H1 (cell line): ENCODE data around the gene PLEK. TPM values are rescaled to one million over a fixed set of nuclear protein-coding genes. Genes with fewer than 3 reads are reported as not detected.

Source experiments
- CTCF ChIA-PET: fragments of 300-600 bp; sonication (Branson Sonifier 250); formaldehyde crosslinking; loops from one replicate; lab custom pipeline; 2021; ENCODE audit not compliant: partially characterized antibody; lab: Charles Lee
- POLR2A ChIA-PET: fragments of 300-600 bp; sonication (Branson Sonifier 250); formaldehyde crosslinking; loops from one replicate; lab custom pipeline; 2021; ENCODE audit warnings: inconsistent platforms; ENCODE audit not compliant: partially characterized antibody; lab: Charles Lee
- DNase-seq, 2 experiments: peaks; one replicate each; pipeline versions ENCODE4 v3.0.0 to v3.0.0-alpha.2; 2010 to 2022; ENCODE audit warnings: low spot score in 2 of 2, low read depth in 1 of 2, mixed read lengths in 1 of 2
- FAIRE-seq: peaks from 2 replicates; lab custom pipeline; 2011; peaks lifted over from hg19 to GRCh38; lab: Jason Lieb, UNC
- H2AFZ ChIP-seq: 2 replicates; pipeline ENCODE4 v1.8.1; 2012; ENCODE audit warnings: low read length, inconsistent platforms
- H2AK5ac ChIP-seq: 2 replicates; pipeline ENCODE4 v1.6.1; 2013; ENCODE audit warnings: low read depth, low read length
- H2BK120ac ChIP-seq: replicated peaks from 2 replicates; pipeline ENCODE3; 2013; ENCODE audit warnings: low read depth, low read length, inconsistent platforms
- H2BK12ac ChIP-seq: 2 replicates; pipeline ENCODE4 v1.6.1; 2013; ENCODE audit warnings: low read depth, low read length
- H2BK15ac ChIP-seq: 2 replicates; pipeline ENCODE4 v1.6.1; 2013; ENCODE audit warnings: low read length
- H2BK20ac ChIP-seq: 2 replicates; pipeline ENCODE4 v1.6.1; 2013; ENCODE audit warnings: low read length
- H2BK5ac ChIP-seq: 2 replicates; pipeline ENCODE4 v1.6.1; 2013; ENCODE audit warnings: low read depth, low read length
- H3K14ac ChIP-seq: 2 replicates; pipeline ENCODE4 v1.6.1; 2013; ENCODE audit warnings: inconsistent platforms; ENCODE audit not compliant: insufficient read length
- H3K18ac ChIP-seq: 2 replicates; pipeline ENCODE4 v1.6.1; 2013; ENCODE audit warnings: low read length; ENCODE audit errors: extremely low read depth
- H3K23ac ChIP-seq: 2 replicates; pipeline ENCODE4 v1.6.1; 2013; ENCODE audit warnings: inconsistent platforms; ENCODE audit not compliant: insufficient read length
- H3K23me2 ChIP-seq: 2 replicates; pipeline ENCODE4 v1.6.1; 2013; ENCODE audit warnings: low read depth, low read length
- H3K27ac ChIP-seq: 2 replicates; pipeline ENCODE4 v1.6.1; 2011; ENCODE audit warnings: low read depth, low read length, inconsistent platforms
- H3K27me3 ChIP-seq, 4 experiments: replicated peaks in 1 of 4; 1 replicate in 1 of 4; 2 replicates in 3 of 4; pipeline versions ENCODE4 v1.6.1 to v1.8.1; 2011 to 2013; ENCODE audit warnings: low read length in 3 of 4, mild to moderate bottlenecking in 3 of 4, inconsistent platforms in 2 of 4, mixed read lengths in 2 of 4, moderate library complexity in 1 of 4; ENCODE audit not compliant: control insufficient read depth in 3 of 4, insufficient read depth in 3 of 4; ENCODE audit errors: extremely low read depth in 1 of 4
- H3K36me3 ChIP-seq, 4 experiments: 2 replicates each; pipeline versions ENCODE4 v1.6.1 to v1.8.1; 2011 to 2013; ENCODE audit warnings: mild to moderate bottlenecking in 4 of 4, low read length in 3 of 4, moderate library complexity in 2 of 4, control low read depth in 1 of 4, inconsistent platforms in 1 of 4; ENCODE audit not compliant: insufficient read depth in 4 of 4, control insufficient read depth in 2 of 4
- H3K4ac ChIP-seq: replicated peaks from 2 replicates; pipeline ENCODE3; 2013; ENCODE audit warnings: low read length, low read depth, mixed read lengths, inconsistent platforms; ENCODE audit not compliant: insufficient read length
- H3K4me1 ChIP-seq, 4 experiments: replicated peaks in 1 of 4; 1 replicate in 1 of 4; 2 replicates in 3 of 4; pipeline versions ENCODE4 v1.6.1 to v1.8.1; 2011 to 2013; ENCODE audit warnings: low read length in 3 of 4, inconsistent platforms in 2 of 4, mixed read lengths in 1 of 4; ENCODE audit not compliant: insufficient read depth in 4 of 4, control insufficient read depth in 3 of 4
- H3K4me2 ChIP-seq, 2 experiments: 2 replicates each; pipeline versions ENCODE4 v1.6.1 to v1.8.1; 2011 to 2013; ENCODE audit warnings: low read depth in 2 of 2, low read length in 2 of 2, control low read depth in 1 of 2, inconsistent platforms in 1 of 2, mild to moderate bottlenecking in 1 of 2; ENCODE audit not compliant: insufficient read depth in 1 of 2
- H3K4me3 ChIP-seq, 4 experiments: fragments of 200-600, 300-600 bp in 1 of 4; sonication (generic), shearing (Covaris generic), sonication (Bioruptor Twin) in 1 of 4; 2 replicates each; pipeline versions ENCODE4 v1.5.1 to v1.8.1; 2011 to 2016; ENCODE audit warnings: low read length in 4 of 4, low read depth in 3 of 4, control low read depth in 2 of 4, inconsistent platforms in 2 of 4, mild to moderate bottlenecking in 2 of 4, mixed read lengths in 1 of 4, moderate library complexity in 1 of 4; ENCODE audit not compliant: insufficient read depth in 2 of 4; ENCODE audit errors: extremely low read depth in 1 of 4
- H3K56ac ChIP-seq: replicated peaks from 2 replicates; pipeline ENCODE3; 2013; ENCODE audit warnings: low read depth, mild to moderate bottlenecking, mixed read lengths, low read length, inconsistent platforms; ENCODE audit not compliant: insufficient read length
- H3K79me1 ChIP-seq: 2 replicates; pipeline ENCODE4 v1.6.1; 2013; ENCODE audit warnings: low read depth, low read length, control low read depth
- H3K79me2 ChIP-seq, 2 experiments: 2 replicates each; pipeline versions ENCODE4 v1.6.1 to v1.8.1; 2012 to 2013; ENCODE audit warnings: low read length in 2 of 2, mild to moderate bottlenecking in 2 of 2, inconsistent platforms in 1 of 2; ENCODE audit not compliant: insufficient read depth in 2 of 2, control insufficient read depth in 1 of 2
- H3K9ac ChIP-seq, 4 experiments: replicated peaks in 1 of 4; 1 replicate in 1 of 4; 2 replicates in 3 of 4; pipeline versions ENCODE4 v1.6.1 to v1.8.1; 2011 to 2013; ENCODE audit warnings: low read depth in 3 of 4, low read length in 3 of 4, control low read depth in 2 of 4, mild to moderate bottlenecking in 2 of 4, moderate library complexity in 2 of 4, inconsistent platforms in 1 of 4; ENCODE audit errors: extremely low read depth in 1 of 4
- H3K9me3 ChIP-seq, 2 experiments: 2 replicates each; pipeline versions ENCODE4 v1.6.1 to v1.8.1; 2012 to 2013; ENCODE audit warnings: mild to moderate bottlenecking in 2 of 2, moderate library complexity in 2 of 2, control low read depth in 1 of 2, inconsistent platforms in 1 of 2, low read depth in 1 of 2, low read length in 1 of 2, mixed read lengths in 1 of 2; ENCODE audit not compliant: insufficient read depth in 2 of 2
- H4K20me1 ChIP-seq, 2 experiments: replicated peaks in 1 of 2; 2 replicates each; pipeline versions ENCODE3 to v1.8.1; 2011 to 2013; ENCODE audit warnings: inconsistent platforms in 2 of 2, low read length in 2 of 2, mild to moderate bottlenecking in 1 of 2; ENCODE audit not compliant: insufficient read depth in 2 of 2, control insufficient read depth in 1 of 2
- H4K5ac ChIP-seq: 2 replicates; pipeline ENCODE4 v1.6.1; 2013; ENCODE audit warnings: low read length, low read depth, mixed read lengths, inconsistent platforms; ENCODE audit not compliant: insufficient read length
- H4K8ac ChIP-seq: 2 replicates; pipeline ENCODE4 v1.8.0; 2013; ENCODE audit warnings: mild to moderate bottlenecking, moderate library complexity, low read length, inconsistent platforms; ENCODE audit not compliant: insufficient read depth; ENCODE audit errors: extremely low read depth
- H4K91ac ChIP-seq: replicated peaks from 2 replicates; pipeline ENCODE3; 2013; ENCODE audit warnings: low read length, mixed read lengths, inconsistent platforms; ENCODE audit not compliant: insufficient read length
- ASH2L ChIP-seq: fragments of 200-600, 300-600 bp; sonication (generic); IDR thresholded peaks from one replicate; pipeline ENCODE4 v1.7.1; 2017; ENCODE audit warnings: low read length
- CEBPB ChIP-seq: IDR thresholded peaks from 2 replicates; pipeline ENCODE4 v1.6.1; 2012; ENCODE audit warnings: low read depth, low read length
- CREB1 ChIP-seq: IDR thresholded peaks from 2 replicates; pipeline ENCODE4 v1.6.1; 2012; ENCODE audit warnings: inconsistent platforms
- EGR1 ChIP-seq: IDR thresholded peaks from 2 replicates; pipeline ENCODE4 v1.6.1; 2011; ENCODE audit warnings: low read depth, low read length, borderline replicate concordance
- EZH2 ChIP-seq: fragments of 200-600 bp; sonication (generic); IDR thresholded peaks from 2 replicates; pipeline ENCODE4 v1.7.1; 2012; ENCODE audit warnings: low read depth, mild to moderate bottlenecking, moderate library complexity, low read length, inconsistent platforms; ENCODE audit not compliant: severe bottlenecking
- MAFK ChIP-seq: IDR thresholded peaks from 2 replicates; pipeline ENCODE4 v1.6.1; 2012; ENCODE audit warnings: low read depth, mild to moderate bottlenecking, improper control_type of control experiment, low read length
- NANOG ChIP-seq: IDR thresholded peaks from 2 replicates; pipeline ENCODE4 v1.6.1; 2011; ENCODE audit warnings: low read length, low read depth, mild to moderate bottlenecking, inconsistent platforms; ENCODE audit not compliant: insufficient read depth, poor library complexity, severe bottlenecking
- SUZ12 ChIP-seq: fragments of 200-600 bp; sonication (generic); IDR thresholded peaks from 2 replicates; pipeline ENCODE4 v1.6.1; 2012; ENCODE audit warnings: mild to moderate bottlenecking, inconsistent platforms, low read length, moderate library complexity, mixed read lengths
- WGBS, 2 experiments: shearing (Covaris generic) in 1 of 2; methylation state at CpG; one replicate each; pipeline versions ENCODE4 v1.1.6 to v1.1.7; 2013 to 2015; ENCODE audit warnings: low lambda C conversion rate in 2 of 2, mixed read lengths in 2 of 2, inconsistent platforms in 1 of 2, low coverage in 1 of 2, missing lambda C conversion rate in 1 of 2; ENCODE audit not compliant: insufficient replicate concordance in 2 of 2, insufficient coverage in 1 of 2, insufficient read length in 1 of 2; ENCODE audit errors: extremely low coverage in 1 of 2, missing lambda C conversion rate in 1 of 2; 5-methylcytosine and 5-hydroxymethylcytosine counted together
- polyA plus RNA-seq, 7 experiments: library from polyadenylated mRNA; depleted of rRNA in 3 of 7; stranded (reverse) in 5 of 7; unstranded in 2 of 7; fragments of >200 nt in 5 of 7; fragments of 200-250 nt in 2 of 7; gene quantifications; 1 replicate in 5 of 7; 2 replicates in 1 of 7; 4 replicates in 1 of 7; pipeline versions ENCODE4 v1.2.1 to v1.2.3, GENCODE V29; 2011 to 2013; ENCODE audit warnings: missing spikeins in 2 of 7, mixed read lengths in 2 of 7
- total RNA-seq: library from RNA; stranded (reverse); fragmentation: NEBNext Ultra II Directional; extraction: Animal tissue kit (Norgen Biotek cat#: 25700); gene quantifications from 2 replicates; pipeline ENCODE4 v1.2.1, GENCODE V29; 2021

The PLEK gene
- total and polyA plus RNA-seq, 2 of the 8 experiments (the other 6 are each of a cell fraction or from before 2014, with no cell fraction given), result not detected

DNA sequence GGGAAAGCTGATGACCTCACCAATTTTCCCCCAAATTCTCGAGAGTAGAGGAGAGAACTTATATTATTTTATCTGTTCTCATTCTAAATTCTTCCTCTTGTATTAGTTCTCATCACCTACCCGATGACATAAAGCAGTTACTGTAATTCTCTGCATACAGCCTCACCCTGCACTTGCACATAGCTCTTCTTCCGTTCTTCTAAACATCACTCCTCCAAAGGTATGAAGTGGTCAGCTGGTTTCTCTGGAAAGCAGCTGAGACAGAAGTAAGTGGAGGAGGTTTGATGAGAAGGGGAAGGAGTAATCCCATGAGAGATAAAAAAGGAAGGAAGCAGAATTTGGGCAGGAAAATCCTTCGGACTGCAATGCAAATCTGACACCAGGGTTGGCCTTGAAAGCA is 63.0 kb downstream of the PLEK start:
- Histone ChIP-seq H2BK5ac (no peak overlapping the region), H3K4me3 (no peak overlapping the region), H3K23me2 (no peaks in the 10 kb centered on the region), H3K9me3 (peaks cover 0 to 1% of the 10 kb centered on the region in 2 experiments; a peak in 1 of 4 replicates), H3K27me3 (no peaks in the 10 kb centered on the region), H3K4me2 (no peak overlapping the region), H3K18ac (no peak overlapping the region), H3K14ac (no peak overlapping the region), H2AFZ (no peak overlapping the region), H3K36me3 (no peaks in the 10 kb centered on the region), H3K9ac (no peak overlapping the region), H4K8ac (no peak overlapping the region), H2BK120ac (no peak overlapping the region), H4K20me1 (no peaks in the 10 kb centered on the region), H3K79me2 (no peaks in the 10 kb centered on the region)
- 88% methylated on average over 4 of the region's 4 CpGs; no CpG with 5 or more reads in 1 of the 2 experiments for WGBS, 2 experiments
- CTCF ChIA-PET, result interaction anchor here (4.2 kb wide), 1 partner anchor 13 kb away, joined by 16 read pairs; no protein-coding TSS in a partner anchor
- POLR2A ChIA-PET, result no interaction called here
- TF ChIP-seq EGR1 (no peak), MAFK (no peak), CEBPB (no peak), EZH2 (no peak), SUZ12 (no peak), ASH2L (no peak), NANOG (no peak), CREB1 (no peak)
- TF ChIP-seq, all 59 proteins: peak for 0
- FAIRE-seq, result no peak
- Histone ChIP-seq H3K79me1 (no peaks in the 10 kb centered on the region), H2BK15ac (no peak overlapping the region), H3K4ac (no peak overlapping the region), H3K23ac (no peak overlapping the region), H4K91ac (no peak overlapping the region), H2BK20ac (no peak overlapping the region), H2AK5ac (no peak overlapping the region), H2BK12ac (no peak overlapping the region), H3K27ac (no peak overlapping the region), H3K56ac (no peak overlapping the region), H3K4me1 (no peaks in the 10 kb centered on the region), H4K5ac (no peak overlapping the region)
- no peak for DNase-seq
